ENCODE results near the gene BTBD1. TPM values are rescaled to one million over a fixed set of nuclear protein-coding genes. Genes with fewer than 3 reads are reported as not detected.

Gene BTBD1
- total RNA-seq, 1 experiment from 2014 or later, result 36.1 TPM

DNA sequence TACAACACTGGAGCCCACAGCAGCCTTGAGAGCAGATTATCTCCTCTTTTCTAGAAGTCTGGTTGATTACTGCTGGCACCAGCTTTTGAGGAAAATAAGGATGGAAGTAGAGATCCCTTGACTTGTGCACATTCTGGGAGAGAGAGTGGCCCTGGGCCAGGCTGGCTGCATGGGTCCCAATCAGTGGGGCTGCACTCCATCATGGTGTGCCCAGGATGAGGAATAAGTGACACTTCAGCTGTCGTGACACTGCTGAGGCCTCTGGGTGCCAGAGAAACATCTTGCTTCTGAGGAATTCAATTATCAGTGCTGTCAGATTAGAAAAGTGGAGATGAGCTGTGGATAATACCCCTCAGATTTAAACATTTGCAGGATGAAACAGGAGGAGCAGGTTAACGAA, 72.0 kb downstream of the BTBD1 start:
- no peaks in the 10 kb centered on the region for H3K27me3 ChIP-seq (replicated peaks; ENCODE audit: control insufficient read depth, insufficient read depth, low read length)
- H3K4me1 ChIP-seq, result no peaks in the 10 kb centered on the region
- TF ChIP-seq, protein P1, sequence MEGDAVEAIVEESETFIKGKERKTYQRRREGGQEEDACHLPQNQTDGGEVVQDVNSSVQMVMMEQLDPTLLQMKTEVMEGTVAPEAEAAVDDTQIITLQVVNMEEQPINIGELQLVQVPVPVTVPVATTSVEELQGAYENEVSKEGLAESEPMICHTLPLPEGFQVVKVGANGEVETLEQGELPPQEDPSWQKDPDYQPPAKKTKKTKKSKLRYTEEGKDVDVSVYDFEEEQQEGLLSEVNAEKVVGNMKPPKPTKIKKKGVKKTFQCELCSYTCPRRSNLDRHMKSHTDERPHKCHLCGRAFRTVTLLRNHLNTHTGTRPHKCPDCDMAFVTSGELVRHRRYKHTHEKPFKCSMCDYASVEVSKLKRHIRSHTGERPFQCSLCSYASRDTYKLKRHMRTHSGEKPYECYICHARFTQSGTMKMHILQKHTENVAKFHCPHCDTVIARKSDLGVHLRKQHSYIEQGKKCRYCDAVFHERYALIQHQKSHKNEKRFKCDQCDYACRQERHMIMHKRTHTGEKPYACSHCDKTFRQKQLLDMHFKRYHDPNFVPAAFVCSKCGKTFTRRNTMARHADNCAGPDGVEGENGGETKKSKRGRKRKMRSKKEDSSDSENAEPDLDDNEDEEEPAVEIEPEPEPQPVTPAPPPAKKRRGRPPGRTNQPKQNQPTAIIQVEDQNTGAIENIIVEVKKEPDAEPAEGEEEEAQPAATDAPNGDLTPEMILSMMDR (IDR thresholded peaks at IDR 0.05; ENCODE audit: insufficient read depth in 1 of 2, low read depth in 1 of 2, low read length in 1 of 2, severe bottlenecking in 1 of 2, unreplicated experiment in 1 of 2), result no peak
- H3K27ac Mint-ChIP-seq (ENCODE audit: unreplicated experiment), result no peak overlapping the region
- no peak overlapping the region for H3K4me3 Mint-ChIP-seq (ENCODE audit: unreplicated experiment)
- ChIA-PET CTCF (no interaction called here), POLR2A (no interaction called here)
- no peaks in the 10 kb centered on the region for H3K4me1 Mint-ChIP-seq (ENCODE audit: low read depth, unreplicated experiment)
- BruUV-seq (replicated peaks), result no TSS peak
- H3K9me3 ChIP-seq, result no peaks in the 10 kb centered on the region
- H3K36me3 ChIP-seq (ENCODE audit: control insufficient read depth, insufficient read depth, low read length), result no peaks in the 10 kb centered on the region
- no peak overlapping the region for H3K4me3 ChIP-seq (ENCODE audit: low read depth, low read length)
- H3K27me3 Mint-ChIP-seq (ENCODE audit: insufficient read depth, unreplicated experiment), result no peaks in the 10 kb centered on the region
- intact Hi-C loops (cut with micrococcal nuclease; ENCODE audit: unreplicated experiment), result no loop called here
- no peak for DNase-seq
- H3K9me3 Mint-ChIP-seq (ENCODE audit: unreplicated experiment), result no peaks in the 10 kb centered on the region
- H3K36me3 Mint-ChIP-seq (ENCODE audit: insufficient read depth, unreplicated experiment), result peaks cover 5% of the 10 kb centered on the region

DNA sequence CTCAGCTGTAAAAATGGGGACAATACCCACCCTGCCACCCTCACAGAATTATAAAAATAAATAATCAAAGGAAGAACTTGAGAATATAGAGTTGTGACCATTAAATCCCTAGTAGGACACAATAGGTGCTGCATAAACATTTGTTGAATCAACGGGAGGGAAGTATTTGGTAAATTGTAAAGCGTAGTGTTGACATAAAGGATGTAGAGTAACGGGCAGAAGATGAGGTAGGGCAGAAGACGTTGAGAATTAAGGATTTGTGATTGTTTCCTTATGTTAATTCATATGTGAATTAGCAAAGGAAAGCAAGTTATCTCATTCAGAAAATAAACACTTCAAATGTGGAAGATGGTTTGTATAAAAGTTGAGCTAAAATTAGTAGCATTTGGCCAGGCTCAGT, 73.9 kb downstream of the BTBD1 start:
- BruUV-seq (replicated peaks), result no TSS peak
- Histone ChIP-seq H3K36me3 (ENCODE audit: control insufficient read depth, insufficient read depth, low read length) (no peaks in the 10 kb centered on the region), H3K27me3 (replicated peaks; ENCODE audit: control insufficient read depth, insufficient read depth, low read length) (no peaks in the 10 kb centered on the region), H3K4me1 (no peaks in the 10 kb centered on the region), H3K4me3 (ENCODE audit: low read depth, low read length) (no peak overlapping the region), H3K9me3 (no peaks in the 10 kb centered on the region)
- H3K36me3 Mint-ChIP-seq (ENCODE audit: insufficient read depth, unreplicated experiment), result peaks cover 19% of the 10 kb centered on the region
- POLR2A ChIA-PET, result no interaction called here
- H3K4me3 Mint-ChIP-seq (ENCODE audit: unreplicated experiment), result no peak overlapping the region
- intact Hi-C loops (cut with micrococcal nuclease; ENCODE audit: unreplicated experiment), result no loop called here
- no peak overlapping the region for H3K27ac Mint-ChIP-seq (ENCODE audit: unreplicated experiment)
- no peaks in the 10 kb centered on the region for H3K4me1 Mint-ChIP-seq (ENCODE audit: low read depth, unreplicated experiment)
- DNase-seq, result no peak
- TF ChIP-seq, protein P1 (IDR thresholded peaks at IDR 0.05; ENCODE audit: insufficient read depth in 1 of 2, low read depth in 1 of 2, low read length in 1 of 2, severe bottlenecking in 1 of 2, unreplicated experiment in 1 of 2), result no peak
- no peaks in the 10 kb centered on the region for H3K9me3 Mint-ChIP-seq (ENCODE audit: unreplicated experiment)
- no peaks in the 10 kb centered on the region for H3K27me3 Mint-ChIP-seq (ENCODE audit: insufficient read depth, unreplicated experiment)
- CTCF ChIA-PET, result no interaction called here

DNA sequence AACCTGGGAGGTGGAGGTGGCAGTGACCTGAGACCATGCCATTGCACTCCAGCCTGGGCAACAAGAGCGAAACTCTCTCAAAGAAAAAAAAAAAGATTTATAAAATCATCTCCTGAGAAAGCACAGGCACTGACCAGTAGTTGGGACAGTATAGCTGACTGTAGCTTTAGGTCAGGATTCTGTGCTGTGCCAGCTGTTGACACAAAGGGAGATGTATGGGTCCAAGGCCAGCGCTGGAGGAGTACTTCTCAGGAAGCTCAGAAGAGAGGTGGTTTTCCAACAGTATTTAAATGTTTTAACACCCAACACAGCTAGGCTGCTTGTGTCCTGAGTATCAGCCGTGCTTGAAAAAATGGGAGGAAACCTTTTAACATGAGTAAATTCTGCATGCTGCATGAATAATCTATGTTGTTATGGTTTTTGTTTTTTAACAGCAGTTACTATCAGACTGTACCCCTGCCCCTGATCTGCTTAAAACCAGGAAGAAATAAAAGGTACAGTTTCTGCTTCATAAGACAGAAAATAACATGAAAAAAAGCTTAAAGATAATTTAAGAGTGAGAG, 74.5 kb downstream of the BTBD1 start:
- intact Hi-C loops (cut with micrococcal nuclease; ENCODE audit: unreplicated experiment), result no loop called here
- BruUV-seq (replicated peaks), result no TSS peak
- H3K36me3 Mint-ChIP-seq (ENCODE audit: insufficient read depth, unreplicated experiment), result peaks cover 24% of the 10 kb centered on the region

More for the DNA sequence above, 74.5 kb downstream of the BTBD1 start:
- no peak for DNase-seq
- POLR2A ChIA-PET, result no interaction called here
- H3K9me3 ChIP-seq, result no peaks in the 10 kb centered on the region
- no peak overlapping the region for H3K4me3 ChIP-seq (ENCODE audit: low read depth, low read length)
- no peaks in the 10 kb centered on the region for H3K36me3 ChIP-seq (ENCODE audit: control insufficient read depth, insufficient read depth, low read length)
- H3K4me1 ChIP-seq, result no peaks in the 10 kb centered on the region
- Mint-ChIP-seq H3K9me3 (ENCODE audit: unreplicated experiment) (no peaks in the 10 kb centered on the region), H3K4me3 (ENCODE audit: unreplicated experiment) (no peak overlapping the region), H3K4me1 (ENCODE audit: low read depth, unreplicated experiment) (no peaks in the 10 kb centered on the region), H3K27me3 (ENCODE audit: insufficient read depth, unreplicated experiment) (no peaks in the 10 kb centered on the region), H3K27ac (ENCODE audit: unreplicated experiment) (no peak overlapping the region)
- TF ChIP-seq, protein P1 (IDR thresholded peaks at IDR 0.05; ENCODE audit: insufficient read depth in 1 of 2, low read depth in 1 of 2, low read length in 1 of 2, severe bottlenecking in 1 of 2, unreplicated experiment in 1 of 2), result no peak
- CTCF ChIA-PET, result no interaction called here
- no peaks in the 10 kb centered on the region for H3K27me3 ChIP-seq (replicated peaks; ENCODE audit: control insufficient read depth, insufficient read depth, low read length)

Measured in Caco-2 (cell line).